ENCODE measurements around the gene CTNNA3.
"Not testable (repeated sequence)": the region's sequence is repeated elsewhere in the genome, so short reads cannot be mapped to it uniquely, and the experiment has no call there.

Gene CTNNA3

DNA sequence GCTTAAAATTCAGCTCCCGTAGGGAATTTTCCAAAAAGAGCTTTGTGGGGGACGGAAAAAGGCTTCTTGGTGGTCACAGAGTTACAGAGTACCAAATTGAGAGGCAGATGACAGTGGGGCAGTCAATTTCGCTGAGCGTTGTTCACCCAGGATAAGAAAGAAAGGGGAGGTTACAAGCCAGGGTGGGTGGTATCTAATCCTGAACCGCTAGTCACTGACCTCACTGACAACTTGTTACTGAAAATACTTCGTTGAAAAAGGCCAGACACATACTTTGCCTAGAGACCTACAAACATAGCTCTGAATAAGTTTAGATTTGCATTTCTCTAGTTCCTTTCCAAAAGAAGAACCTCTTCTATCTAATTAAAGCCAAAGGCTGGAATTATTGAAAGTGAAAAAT, at the start of gene CTNNA3:
Gene CTNNA3 (minus strand): TSS at position 167 of the 400 bp plus-strand sequence.
- no peak for DNase-seq (ENCODE audit: low spot score)

GRCh38 chr10:67735430-67735829, 39.4 kb upstream of the CTNNA3 start:
- DNase-seq (ENCODE audit: low spot score): no peak

GRCh38 chr10:67733511-67733910, 37.5 kb upstream of the CTNNA3 start:
- DNase-seq (ENCODE audit: low spot score): no peak

GRCh38 chr10:67725567-67725966, 29.6 kb upstream of the CTNNA3 start:
- DNase-seq (ENCODE audit: low spot score): no peak

GRCh38 chr10:67723601-67724000, 27.6 kb upstream of the CTNNA3 start:
- DNase-seq (ENCODE audit: low spot score): no peak

- DNase-seq (ENCODE audit: low spot score): no peak
Observed at GRCh38 chr10:67722113-67722512, 26.1 kb upstream of the CTNNA3 start.

DNA sequence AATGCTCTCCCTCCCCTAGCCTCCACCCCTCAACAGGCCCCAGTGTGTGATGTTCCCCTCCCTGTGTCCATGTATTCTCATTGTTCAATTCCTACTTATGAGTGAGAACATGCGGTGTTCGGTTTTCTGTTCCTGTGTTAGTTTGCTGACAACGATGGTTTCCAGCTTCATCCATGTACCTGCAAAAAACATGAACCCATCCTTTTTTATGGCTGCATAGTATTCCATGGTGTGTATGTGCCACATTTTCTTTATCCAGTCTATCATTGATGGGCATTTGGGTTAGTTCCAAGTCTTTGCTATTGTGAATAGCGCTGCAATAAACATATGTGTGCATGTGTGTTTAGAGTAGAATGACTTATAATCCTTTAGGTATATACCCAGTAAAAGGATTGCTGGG, 20.5 kb upstream of the CTNNA3 start:
- DNase-seq (ENCODE audit: low spot score): not testable (repeated sequence)

GRCh38 chr10:67705921-67706320, 9.9 kb upstream of the CTNNA3 start:
- no peak for DNase-seq (ENCODE audit: low spot score)

DNA sequence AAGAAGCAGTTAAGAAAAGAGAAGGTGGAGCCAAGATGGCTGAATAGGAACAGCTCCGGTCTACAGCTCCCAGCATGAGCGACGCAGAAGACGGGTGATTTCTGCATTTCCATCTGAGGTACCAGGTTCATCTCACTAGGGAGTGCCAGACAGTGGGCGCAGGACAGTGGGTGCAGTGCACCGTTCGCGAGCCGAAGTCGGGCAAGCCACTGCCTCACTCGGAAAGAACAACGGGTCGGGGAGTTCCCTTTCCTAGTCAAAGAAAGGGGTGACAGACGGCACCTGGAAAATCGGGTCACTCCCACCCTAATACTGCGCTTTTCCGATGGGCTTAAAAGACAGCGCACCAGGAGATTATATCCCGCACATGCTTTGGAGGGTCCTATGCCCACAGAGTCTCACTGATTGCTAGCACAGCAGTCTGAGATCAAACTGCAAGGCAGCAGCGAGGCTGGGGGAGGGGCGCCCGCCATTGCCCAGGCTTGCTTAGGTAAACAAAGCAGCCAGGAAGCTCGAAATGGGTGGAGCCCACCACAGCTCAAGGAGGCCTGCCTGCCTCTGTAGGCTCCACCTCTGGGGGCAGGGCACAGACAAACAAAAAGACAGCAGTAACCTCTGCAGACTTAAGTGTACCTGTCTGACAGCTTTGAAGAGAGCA, 3.7 kb upstream of the CTNNA3 start:
- DNase-seq (ENCODE audit: low spot score): not testable (repeated sequence)

- no peak for DNase-seq (ENCODE audit: low spot score)
Observed at GRCh38 chr10:67698164-67698563, 2.2 kb upstream of the CTNNA3 start.

DNA sequence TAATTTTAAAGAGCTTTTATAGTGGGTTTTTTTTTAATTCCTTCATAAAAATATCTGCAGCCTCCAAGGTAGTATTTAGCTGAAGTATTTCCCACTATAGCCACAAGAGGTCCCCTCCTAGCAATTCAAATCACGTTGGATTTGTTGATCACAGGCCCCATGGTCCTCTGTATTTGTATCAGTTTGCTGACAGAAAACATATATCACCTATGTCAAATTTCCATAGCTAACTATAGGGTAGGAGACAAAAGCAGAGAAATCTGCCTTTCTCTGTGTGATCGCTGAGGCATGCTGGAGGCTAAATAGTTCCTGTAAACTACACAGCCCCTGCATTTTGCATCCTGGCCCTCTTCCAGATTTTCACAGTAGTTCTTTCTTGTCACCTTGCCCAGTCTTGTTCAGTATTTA, 1.7 kb upstream of the CTNNA3 start:
- peak; percentile 71 for DNase-seq (ENCODE audit: low spot score)

DNA sequence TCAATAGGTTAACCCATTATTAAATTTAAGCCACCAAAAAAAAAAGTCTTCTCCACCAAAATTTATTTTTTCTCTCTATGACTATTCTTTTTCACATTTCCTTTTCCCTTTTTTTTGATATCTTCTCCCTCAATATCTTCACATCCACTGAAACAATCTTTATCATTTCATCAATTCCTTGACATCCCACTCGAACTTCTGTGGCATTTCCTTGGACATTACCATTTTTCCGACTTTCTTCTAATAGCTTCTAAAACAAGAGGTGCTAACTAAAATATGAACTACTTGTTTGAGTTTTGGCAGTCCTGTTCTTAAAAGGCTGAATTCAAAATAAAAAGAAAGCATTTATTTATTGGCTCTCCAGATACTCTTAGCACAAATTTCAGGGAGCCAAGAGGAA, 684 bp upstream of the CTNNA3 start:
- DNase-seq (ENCODE audit: low spot score): no peak

DNA sequence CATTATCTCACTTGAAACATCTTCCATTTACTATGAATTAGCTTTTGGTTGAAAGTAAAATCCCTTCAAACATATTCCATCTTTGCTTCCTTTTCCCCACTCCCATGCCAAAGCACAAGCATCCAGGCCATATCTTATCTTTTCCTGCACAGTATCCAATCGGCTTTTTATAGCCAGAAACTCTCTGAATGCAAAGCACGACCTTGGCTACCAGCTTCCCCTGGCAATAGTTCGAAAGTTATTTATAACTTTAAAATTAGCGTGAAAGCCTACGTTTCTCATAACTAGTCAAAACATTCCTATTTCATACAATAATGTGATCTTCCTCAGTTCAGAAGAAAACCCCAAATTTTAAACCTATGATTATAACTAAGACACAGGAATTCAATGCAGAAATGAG, 440 bp downstream of the CTNNA3 start:
- no peak for DNase-seq (ENCODE audit: low spot score)

GRCh38 chr10:67691861-67692260, 4.1 kb downstream of the CTNNA3 start:
- DNase-seq (ENCODE audit: low spot score): not testable (repeated sequence)

- not testable (repeated sequence) for DNase-seq (ENCODE audit: low spot score)
Observed at GRCh38 chr10:67690540-67690939, 5.5 kb downstream of the CTNNA3 start.

DNA sequence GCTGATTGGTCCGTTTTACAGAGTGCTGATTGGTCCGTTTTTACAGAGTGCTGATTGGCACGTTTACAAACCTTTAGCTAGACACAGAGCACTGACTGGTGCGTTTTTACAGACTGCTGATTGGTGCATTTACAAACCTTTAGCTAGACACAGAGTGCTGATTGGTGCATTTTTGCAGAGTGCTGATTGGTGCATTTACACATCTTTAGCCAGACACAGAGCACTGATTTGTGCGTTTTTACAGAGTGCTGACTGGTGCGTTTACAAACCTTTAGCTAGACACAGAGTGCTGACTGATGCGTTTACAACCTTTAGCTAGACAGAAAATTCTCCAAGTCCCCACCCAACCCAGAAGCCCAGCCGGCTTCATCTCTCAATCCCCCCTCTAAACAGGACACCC, 11.9 kb downstream of the CTNNA3 start:
- DNase-seq (ENCODE audit: low spot score): not testable (repeated sequence)

DNA sequence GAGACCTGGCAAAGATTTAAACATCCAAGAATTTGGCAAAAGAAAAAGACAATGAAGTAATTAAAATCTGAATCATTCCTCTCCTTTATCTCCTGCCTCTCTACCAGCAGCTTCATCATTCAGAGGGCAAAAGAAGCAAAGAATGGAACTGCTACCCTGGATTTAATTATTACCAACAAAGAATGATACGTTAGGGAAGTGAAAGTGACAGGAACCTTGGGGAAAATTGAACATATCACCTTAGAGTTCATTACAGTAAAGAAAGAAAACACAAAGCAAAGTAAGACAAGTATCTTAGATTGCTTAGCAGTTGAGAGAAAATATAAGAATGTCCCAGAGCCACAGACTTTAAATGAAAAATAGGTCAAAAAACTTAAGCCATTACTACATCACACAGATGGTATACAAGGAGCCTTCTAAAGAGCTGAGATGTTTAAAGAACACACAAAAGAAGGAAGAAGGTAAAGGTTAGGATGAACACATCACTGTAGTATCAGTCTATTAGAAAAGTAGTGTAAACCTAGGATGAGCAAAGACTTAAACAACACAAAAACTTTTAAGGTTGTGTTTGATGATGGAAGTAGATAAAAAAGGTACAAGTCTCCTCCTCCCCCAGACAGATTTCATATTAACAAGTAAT, 17.5 kb downstream of the CTNNA3 start:
- no peak for DNase-seq (ENCODE audit: low spot score)

GRCh38 chr10:67676208-67676825, 19.7 kb downstream of the CTNNA3 start:
- no peak for DNase-seq (ENCODE audit: low spot score)

- no peak for DNase-seq (ENCODE audit: low spot score)
Observed at GRCh38 chr10:67670401-67670800, 25.6 kb downstream of the CTNNA3 start.

GRCh38 chr10:67669978-67670377, 26.0 kb downstream of the CTNNA3 start:
- no peak for DNase-seq (ENCODE audit: low spot score)

GRCh38 chr10:67668448-67668847, 27.5 kb downstream of the CTNNA3 start:
- no peak for DNase-seq (ENCODE audit: low spot score)

- DNase-seq (ENCODE audit: low spot score): no peak
Observed at GRCh38 chr10:67667035-67667425, 29.0 kb downstream of the CTNNA3 start.

DNA sequence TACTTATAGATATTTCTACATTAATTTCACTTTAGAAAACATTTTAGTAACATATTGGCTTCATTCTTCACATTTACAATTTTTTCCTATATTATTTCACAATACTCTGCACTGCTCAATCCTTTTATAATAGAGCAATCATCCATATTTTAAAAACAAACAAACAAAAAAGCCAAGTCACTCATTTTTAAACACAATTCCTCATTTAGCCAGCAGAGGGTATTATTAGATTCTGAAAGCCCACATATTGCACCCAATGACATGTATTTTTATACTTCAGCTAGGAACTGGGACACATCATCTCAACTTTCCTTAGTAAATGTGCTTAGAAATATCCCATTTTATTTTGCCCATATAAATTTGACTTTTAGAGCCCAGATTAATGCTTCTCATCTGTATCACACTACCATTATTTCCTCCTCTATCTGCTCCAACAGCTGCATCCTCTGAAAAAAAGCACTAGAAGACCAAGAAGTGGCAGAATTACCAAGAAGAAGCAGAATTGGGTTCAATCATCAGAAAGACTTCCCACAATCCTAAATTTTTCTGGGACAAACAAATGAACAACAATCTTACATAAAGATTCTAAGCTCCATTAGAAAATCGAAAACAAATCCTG, 29.5 kb downstream of the CTNNA3 start:
- peak; percentile 63 for DNase-seq (ENCODE audit: low spot score)

Measured in NAMALWA (cell line).